Measurements from ENCODE around the gene CFAP46. TPM values are rescaled to one million over a fixed set of nuclear protein-coding genes. Genes with fewer than 3 reads are reported as not detected.

Gene CFAP46
- total and polyA plus RNA-seq, 2 of the 8 experiments (the other 6 are each of a cell fraction or from before 2014, with no cell fraction given) = 2.6 to 4.8 TPM

- no peak overlapping the region for H3K14ac ChIP-seq (ENCODE audit: insufficient read length)
- H2BK5ac ChIP-seq (ENCODE audit: low read depth, low read length) = no peak overlapping the region
- 95% methylated on average over 8 of the region's 15 CpGs; no CpG with 5 or more reads in 1 of the 2 experiments for WGBS, 2 experiments (ENCODE audit: extremely low coverage in 1 of 2, insufficient coverage in 1 of 2, insufficient read length in 1 of 2, insufficient replicate concordance in 2 of 2, low coverage in 1 of 2, low lambda C conversion rate in 2 of 2, missing lambda C conversion rate in 1 of 2)
- no peaks in the 10 kb centered on the region for H3K79me1 ChIP-seq (ENCODE audit: low read depth, low read length)
- H2BK15ac ChIP-seq (ENCODE audit: low read length) = no peak overlapping the region
- H3K4ac ChIP-seq (replicated peaks; ENCODE audit: insufficient read length, low read depth, low read length) = no peak overlapping the region
- no peaks in the 10 kb centered on the region; a peak in 1 of 7 replicates for H3K27me3 ChIP-seq (replicated peaks in 1 of 4; ENCODE audit: control insufficient read depth in 3 of 4, extremely low read depth in 1 of 4, insufficient read depth in 3 of 4, low read length in 3 of 4)
- no peak overlapping the region for H3K23ac ChIP-seq (ENCODE audit: insufficient read length)
- no peak for FAIRE-seq
- H3K27ac ChIP-seq (ENCODE audit: low read depth, low read length) = no peak overlapping the region
- no peaks in the 10 kb centered on the region for H3K4me1 ChIP-seq (replicated peaks in 1 of 4; ENCODE audit: control insufficient read depth in 3 of 4, insufficient read depth in 4 of 4, low read length in 3 of 4)
- DNase-seq (ENCODE audit: low read depth in 1 of 2, low spot score in 2 of 2) = no peak
- H3K23me2 ChIP-seq (ENCODE audit: low read depth, low read length) = no peaks in the 10 kb centered on the region
- H3K56ac ChIP-seq (replicated peaks; ENCODE audit: insufficient read length, low read depth, low read length) = no peak overlapping the region
- H2AFZ ChIP-seq (ENCODE audit: low read length) = no peak overlapping the region
- H4K20me1 ChIP-seq (replicated peaks in 1 of 2; ENCODE audit: control insufficient read depth in 1 of 2, insufficient read depth in 2 of 2, low read length in 2 of 2) = no peaks in the 10 kb centered on the region
- H4K91ac ChIP-seq (replicated peaks; ENCODE audit: insufficient read length, low read length) = no peak overlapping the region
- no peak overlapping the region for H3K4me3 ChIP-seq (ENCODE audit: extremely low read depth in 1 of 4, insufficient read depth in 2 of 4, low read depth in 3 of 4, low read length in 4 of 4)
- no peaks in the 10 kb centered on the region for H3K36me3 ChIP-seq (ENCODE audit: control insufficient read depth in 2 of 4, insufficient read depth in 4 of 4, low read length in 3 of 4)
- no peaks in the 10 kb centered on the region for H3K79me2 ChIP-seq (ENCODE audit: control insufficient read depth in 1 of 2, insufficient read depth in 2 of 2, low read length in 2 of 2)
- no peak overlapping the region for H2AK5ac ChIP-seq (ENCODE audit: low read depth, low read length)
- no peak overlapping the region for H2BK20ac ChIP-seq (ENCODE audit: low read length)
- H3K9ac ChIP-seq (replicated peaks in 1 of 4; ENCODE audit: extremely low read depth in 1 of 4, low read depth in 3 of 4, low read length in 3 of 4) = no peak overlapping the region
- H3K4me2 ChIP-seq (ENCODE audit: insufficient read depth in 1 of 2, low read depth in 2 of 2, low read length in 2 of 2) = no peak overlapping the region
- CTCF ChIA-PET (ENCODE audit: partially characterized antibody) = no interaction called here
- H2BK120ac ChIP-seq (replicated peaks; ENCODE audit: low read depth, low read length) = no peak overlapping the region
- no peak overlapping the region for H2BK12ac ChIP-seq (ENCODE audit: low read depth, low read length)
- POLR2A ChIA-PET (ENCODE audit: partially characterized antibody) = no interaction called here
- H4K8ac ChIP-seq (ENCODE audit: extremely low read depth, insufficient read depth, low read length) = no peak overlapping the region
- no peak for TF ChIP-seq SP4 (IDR thresholded peaks at IDR 0.05; ENCODE audit: low read length)
- no peak for TF ChIP-seq CHD2 (IDR thresholded peaks at IDR 0.05; ENCODE audit: low read length)
- no peak for TF ChIP-seq RAD21 (IDR thresholded peaks at IDR 0.05 in 1 of 2, conservative IDR thresholded peaks at IDR 0.05 in 1 of 2; ENCODE audit: low read depth in 2 of 2, low read length in 2 of 2)
- TF ChIP-seq SIX5 (IDR thresholded peaks at IDR 0.05; ENCODE audit: low read depth, low read length) = no peak
- TF ChIP-seq KDM1A (IDR thresholded peaks at IDR 0.05; ENCODE audit: borderline replicate concordance, low read length) = no peak
- TF ChIP-seq SIN3A (conservative IDR thresholded peaks at IDR 0.05 in 1 of 2, IDR thresholded peaks at IDR 0.05 in 1 of 2; ENCODE audit: low read depth in 1 of 2, low read length in 2 of 2) = no peak
- no peak for TF ChIP-seq GTF2F1 (IDR thresholded peaks at IDR 0.05; ENCODE audit: borderline replicate concordance, low read depth, low read length)
- TF ChIP-seq YY1 (IDR thresholded peaks at IDR 0.05; ENCODE audit: low read depth, low read length) = no peak
- TF ChIP-seq RBBP5 (IDR thresholded peaks at IDR 0.05; ENCODE audit: borderline replicate concordance, low read depth, low read length) = no peak
- TF ChIP-seq RFX5 (IDR thresholded peaks at IDR 0.05; ENCODE audit: borderline replicate concordance, low read depth, low read length) = no peak
- TF ChIP-seq KDM5A (IDR thresholded peaks at IDR 0.05; ENCODE audit: low read length) = no peak
- peaks cover 7% of the 10 kb centered on the region in 2 experiments; a peak in 3 of 4 replicates for H3K9me3 ChIP-seq (ENCODE audit: insufficient read depth in 2 of 2, low read depth in 1 of 2, low read length in 1 of 2)
- H4K5ac ChIP-seq (ENCODE audit: insufficient read length, low read depth, low read length) = no peak overlapping the region
- H3K18ac ChIP-seq (ENCODE audit: extremely low read depth, low read length) = no peak overlapping the region
Observed at GRCh38 chr10:132798876-132799275, 143.5 kb downstream of the CFAP46 start.
